ENCODE measurements around the gene COPE.

The COPE gene

DNA sequence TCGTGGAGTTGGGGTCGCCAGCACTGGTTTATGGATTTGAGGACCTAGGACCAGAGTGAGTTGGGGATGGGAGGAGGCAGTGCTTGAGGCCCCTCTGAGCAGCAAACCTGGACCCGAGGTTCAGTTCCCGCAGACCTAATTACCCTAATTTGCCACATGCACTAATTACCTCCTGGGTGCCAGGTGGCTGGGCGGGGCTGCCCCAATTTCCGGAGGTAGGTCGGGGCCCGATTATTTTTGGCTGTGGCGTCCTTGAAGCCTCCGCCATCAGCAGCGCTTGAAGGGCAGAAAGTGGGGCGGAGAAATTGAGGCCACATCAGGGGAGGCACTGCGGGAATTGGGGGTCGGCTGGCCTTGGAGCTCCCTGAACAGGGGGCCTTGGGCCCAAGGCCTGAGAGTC, 27.7 kb upstream of the COPE start:
- no peak for TF ChIP-seq CTCF (IDR thresholded peaks at IDR 0.05; ENCODE audit: extremely low read depth, missing control alignments)
- no peak for DNase-seq (ENCODE audit: low spot score)

DNA sequence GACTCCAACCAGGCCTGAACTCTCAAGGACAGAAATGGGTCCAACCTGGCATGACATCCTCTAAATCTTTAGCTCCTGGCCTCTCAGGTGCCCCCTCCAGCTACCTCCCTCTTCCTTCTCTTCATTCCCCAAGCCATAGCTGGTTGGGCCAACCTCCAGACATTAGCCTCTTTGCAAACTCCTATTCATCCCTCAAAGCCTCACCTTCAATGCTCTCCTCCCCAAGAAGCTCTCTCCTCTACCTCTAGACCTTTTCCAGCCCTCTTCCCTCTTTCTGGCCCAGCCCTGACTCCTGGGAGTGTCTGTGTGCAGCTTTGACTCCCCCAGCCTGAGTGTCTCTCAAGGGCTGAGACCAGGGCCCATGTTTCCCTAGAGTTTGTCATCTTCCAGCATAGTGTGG, 27.1 kb upstream of the COPE start:
- no peak for TF ChIP-seq CTCF (IDR thresholded peaks at IDR 0.05; ENCODE audit: extremely low read depth, missing control alignments)
- DNase-seq (ENCODE audit: low spot score) = no peak

- no peak for TF ChIP-seq CTCF (IDR thresholded peaks at IDR 0.05; ENCODE audit: extremely low read depth, missing control alignments)
- no peak for DNase-seq (ENCODE audit: low spot score)
These were observed 26.1 kb upstream of the COPE start for GRCh38 chr19:18945297-18945696.

- TF ChIP-seq CTCF (IDR thresholded peaks at IDR 0.05; ENCODE audit: extremely low read depth, missing control alignments) = no peak
- DNase-seq (ENCODE audit: low spot score) = no peak
These were observed 24.3 kb upstream of the COPE start for GRCh38 chr19:18943465-18943864.

DNA sequence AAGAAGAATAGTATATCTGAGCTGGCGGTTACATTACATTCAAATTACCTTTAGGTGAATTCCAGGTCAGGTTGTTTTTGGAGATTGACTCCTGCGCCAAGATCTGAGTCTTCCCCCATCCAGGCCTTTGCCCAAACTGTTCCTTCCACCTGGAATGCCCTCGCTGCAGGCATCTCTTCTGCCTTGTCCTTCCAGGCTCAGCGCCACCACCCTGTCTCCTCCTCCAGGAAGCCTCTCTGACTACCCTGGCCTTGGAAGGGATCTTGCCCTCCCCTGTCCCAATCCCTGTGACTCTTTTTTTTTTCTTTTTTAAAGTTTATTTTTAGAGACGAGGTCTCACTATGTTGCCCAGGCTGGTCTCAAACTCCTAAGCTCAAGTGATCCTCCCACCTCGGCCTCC, 23.5 kb upstream of the COPE start:
- no peak for DNase-seq (ENCODE audit: low spot score)
- no peak for TF ChIP-seq CTCF (IDR thresholded peaks at IDR 0.05; ENCODE audit: extremely low read depth, missing control alignments)

DNA sequence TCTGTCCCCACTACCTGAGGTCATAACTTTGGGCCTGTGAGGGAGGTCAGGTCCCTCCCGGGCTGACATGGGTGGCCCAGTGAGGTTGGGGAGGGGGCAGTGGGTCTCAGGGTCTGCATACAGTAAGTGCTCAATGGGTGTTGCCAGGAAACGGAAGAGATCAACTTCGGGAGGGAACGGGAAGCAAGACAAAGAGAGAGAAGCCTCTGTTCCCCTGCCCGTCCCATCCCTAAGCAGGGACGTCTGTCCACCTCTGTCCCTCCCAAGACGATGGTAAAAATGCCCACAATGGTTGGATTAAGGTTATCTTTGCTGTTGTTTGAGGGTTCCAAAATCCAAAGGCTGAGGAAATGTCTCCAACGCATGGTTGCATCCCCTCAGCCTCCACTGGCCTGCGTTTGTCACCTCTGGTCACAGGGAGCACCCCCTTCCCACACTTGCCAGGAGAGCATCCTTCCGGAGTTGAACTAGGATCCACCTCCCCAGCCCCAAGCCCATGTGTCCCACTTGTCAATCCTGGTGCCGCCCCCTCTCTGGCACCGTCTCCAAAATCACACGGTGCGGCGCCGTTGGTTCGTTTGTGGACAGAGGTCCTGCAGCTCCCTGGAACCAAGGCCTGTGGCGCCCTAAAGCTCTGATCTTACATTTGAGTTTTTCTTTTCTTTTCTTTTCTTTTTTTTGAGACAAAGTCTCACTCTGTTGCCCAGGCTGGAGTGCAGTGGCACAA, 22.6 kb upstream of the COPE start:
- TF ChIP-seq CTCF (IDR thresholded peaks at IDR 0.05; ENCODE audit: extremely low read depth, missing control alignments) = no peak
- DNase-seq (ENCODE audit: low spot score) = no peak

- peak; percentile 94 for DNase-seq (ENCODE audit: low spot score)
- TF ChIP-seq CTCF (IDR thresholded peaks at IDR 0.05; ENCODE audit: extremely low read depth, missing control alignments) = peak; percentile 46
These were observed 21.8 kb upstream of the COPE start, which contains the start of gene HOMER3 for GRCh38 chr19:18940769-18941627. Gene HOMER3 (minus strand): TSS chr19:18941217. CDS start chr19:18938982, 2,235 bp downstream.

All from GM20000 (cell line).